ENCODE data around the gene PRR20C.
"Not testable (repeated sequence)": the region's sequence is repeated elsewhere in the genome, so short reads cannot be mapped to it uniquely, and the experiment has no call there.

Gene PRR20C

DNA sequence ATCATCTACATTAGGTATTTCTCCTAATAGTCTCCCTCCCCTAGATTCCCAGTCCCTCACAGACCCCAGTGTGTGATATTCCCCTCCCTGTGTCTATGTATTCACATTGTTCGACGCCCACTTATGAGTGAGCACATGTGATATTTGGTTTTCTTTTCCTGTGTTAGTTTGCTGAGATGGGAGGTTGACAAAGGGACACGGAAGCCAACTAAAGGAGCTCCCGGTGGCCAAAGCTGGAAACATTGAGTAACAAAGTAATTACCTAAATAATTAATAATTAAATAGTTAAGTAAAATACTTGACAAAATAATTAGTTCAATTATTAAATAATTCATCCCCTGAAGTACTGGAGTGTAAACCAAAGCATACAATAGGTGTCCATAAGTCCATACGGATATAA is 14.9 kb upstream of the PRR20C start:
- Mint-ChIP-seq H3K27me3 (ENCODE audit: low read depth) (no peaks in the 10 kb centered on the region), H3K4me1 (no peaks in the 10 kb centered on the region), H3K36me3 (ENCODE audit: low read depth) (no peaks in the 10 kb centered on the region), H3K27ac (no peak overlapping the region), H3K4me3 (no peak overlapping the region), H3K9me3 (no peaks in the 10 kb centered on the region)
- TF ChIP-seq CTCF (IDR thresholded peaks at IDR 0.05; ENCODE audit: unreplicated experiment in 3 of 3): no peak

DNA sequence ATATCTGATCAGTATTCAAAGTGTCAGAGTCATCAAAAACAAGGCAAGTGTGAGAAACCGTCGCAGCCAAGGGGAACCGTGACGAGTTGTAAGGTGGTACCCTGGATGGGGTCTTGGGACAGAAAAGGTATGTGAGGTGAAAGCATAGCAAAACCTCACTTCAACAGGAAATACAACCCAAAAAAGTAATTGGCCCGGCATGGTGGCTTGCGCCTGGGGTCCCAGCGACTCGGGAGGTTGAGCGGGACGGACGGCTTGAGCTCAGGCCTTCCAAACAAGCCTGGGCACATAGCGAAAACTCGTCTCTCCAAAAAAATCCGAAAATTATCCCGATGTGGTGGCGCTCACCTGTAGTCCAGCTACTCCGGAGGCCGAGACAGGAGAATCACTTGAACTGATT is 14.1 kb upstream of the PRR20C start:
- H3K9me3 Mint-ChIP-seq; H3K4me1 Mint-ChIP-seq; H3K27me3 Mint-ChIP-seq (ENCODE audit: low read depth); H3K36me3 Mint-ChIP-seq (ENCODE audit: low read depth); H3K4me3 Mint-ChIP-seq; H3K27ac Mint-ChIP-seq: not testable (repeated sequence)

DNA sequence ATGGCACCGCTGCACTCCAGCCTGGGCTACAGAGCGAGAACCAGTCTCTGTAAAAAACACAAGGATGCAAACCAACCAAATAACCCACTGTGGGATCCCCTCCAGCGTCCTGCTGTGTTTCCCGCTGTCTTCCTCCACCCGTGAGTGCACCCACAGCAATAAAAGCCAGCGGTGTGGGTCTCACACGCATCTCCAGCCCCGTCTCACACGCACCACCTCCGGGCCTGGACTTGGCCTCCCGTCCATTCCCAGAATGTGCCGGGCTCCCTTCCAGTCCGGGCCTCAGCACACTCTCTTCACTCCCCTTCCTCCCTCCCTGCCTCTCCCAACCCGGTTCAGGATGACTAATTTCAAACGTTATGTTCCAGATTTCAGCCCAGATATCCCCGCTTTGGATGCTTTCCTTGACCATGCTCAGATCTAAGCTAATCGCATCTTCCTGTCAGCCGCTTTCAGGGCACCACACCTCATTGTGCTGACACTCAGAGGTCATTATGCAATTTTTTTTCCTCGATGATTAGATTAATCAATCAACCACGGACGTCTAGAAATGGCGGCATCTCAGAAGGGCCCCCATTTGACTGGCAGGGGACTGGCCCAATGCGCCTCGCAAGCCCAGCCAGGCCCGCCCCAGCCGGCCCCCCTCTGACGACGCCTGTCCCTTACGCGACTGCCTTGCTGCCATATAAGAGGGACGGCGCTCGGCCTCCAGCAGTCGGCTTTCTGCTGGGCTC is 13.5 kb upstream of the PRR20C start, which contains the start of gene PRR20A:
TSS of gene PRR20A (plus strand) at position 684 of the 734 bp plus-strand sequence. CDS start 387 bp downstream, outside the sequence.
- not testable (repeated sequence) for H3K36me3 Mint-ChIP-seq (ENCODE audit: low read depth); H3K9me3 Mint-ChIP-seq; H3K4me3 Mint-ChIP-seq; H3K27me3 Mint-ChIP-seq (ENCODE audit: low read depth); H3K27ac Mint-ChIP-seq; H3K4me1 Mint-ChIP-seq

DNA sequence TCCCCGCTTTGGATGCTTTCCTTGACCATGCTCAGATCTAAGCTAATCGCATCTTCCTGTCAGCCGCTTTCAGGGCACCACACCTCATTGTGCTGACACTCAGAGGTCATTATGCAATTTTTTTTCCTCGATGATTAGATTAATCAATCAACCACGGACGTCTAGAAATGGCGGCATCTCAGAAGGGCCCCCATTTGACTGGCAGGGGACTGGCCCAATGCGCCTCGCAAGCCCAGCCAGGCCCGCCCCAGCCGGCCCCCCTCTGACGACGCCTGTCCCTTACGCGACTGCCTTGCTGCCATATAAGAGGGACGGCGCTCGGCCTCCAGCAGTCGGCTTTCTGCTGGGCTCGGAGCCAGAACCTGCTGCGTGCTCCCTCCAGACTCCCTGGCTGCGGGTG is 6.7 kb upstream of the PRR20C start, which contains the start of gene PRR20B:
TSS of gene PRR20B (plus strand) at position 301 of the 400 bp plus-strand sequence. CDS start 387 bp downstream, outside the sequence.
- H3K27me3 Mint-ChIP-seq (ENCODE audit: low read depth); H3K4me1 Mint-ChIP-seq; H3K27ac Mint-ChIP-seq; H3K9me3 Mint-ChIP-seq; H3K36me3 Mint-ChIP-seq (ENCODE audit: low read depth); H3K4me3 Mint-ChIP-seq: not testable (repeated sequence)

- H3K4me1 Mint-ChIP-seq; H3K27me3 Mint-ChIP-seq (ENCODE audit: low read depth); H3K9me3 Mint-ChIP-seq; H3K4me3 Mint-ChIP-seq; H3K36me3 Mint-ChIP-seq (ENCODE audit: low read depth); H3K27ac Mint-ChIP-seq: not testable (repeated sequence)
These were observed 5.8 kb upstream of the PRR20C start for GRCh38 chr13:57148106-57148505.

GRCh38 chr13:57160332-57160731 is 6.5 kb downstream of the PRR20C start, which contains the start of gene PRR20D:
Gene PRR20D, plus strand, starts transcription at chr13:57160632. Its CDS starts 387 bp downstream, at chr13:57161019.
- H3K27me3 Mint-ChIP-seq (ENCODE audit: low read depth); H3K27ac Mint-ChIP-seq; H3K36me3 Mint-ChIP-seq (ENCODE audit: low read depth); H3K9me3 Mint-ChIP-seq; H3K4me3 Mint-ChIP-seq; H3K4me1 Mint-ChIP-seq: not testable (repeated sequence)

- H3K4me1 Mint-ChIP-seq; H3K27ac Mint-ChIP-seq; H3K4me3 Mint-ChIP-seq; H3K9me3 Mint-ChIP-seq; H3K36me3 Mint-ChIP-seq (ENCODE audit: low read depth); H3K27me3 Mint-ChIP-seq (ENCODE audit: low read depth): not testable (repeated sequence)
These were observed 13.0 kb downstream of the PRR20C start, which contains the start of gene PRR20E for GRCh38 chr13:57166897-57167296. Gene PRR20E, plus strand, starts transcription at chr13:57167197. Its CDS starts 387 bp downstream, at chr13:57167584.

DNA sequence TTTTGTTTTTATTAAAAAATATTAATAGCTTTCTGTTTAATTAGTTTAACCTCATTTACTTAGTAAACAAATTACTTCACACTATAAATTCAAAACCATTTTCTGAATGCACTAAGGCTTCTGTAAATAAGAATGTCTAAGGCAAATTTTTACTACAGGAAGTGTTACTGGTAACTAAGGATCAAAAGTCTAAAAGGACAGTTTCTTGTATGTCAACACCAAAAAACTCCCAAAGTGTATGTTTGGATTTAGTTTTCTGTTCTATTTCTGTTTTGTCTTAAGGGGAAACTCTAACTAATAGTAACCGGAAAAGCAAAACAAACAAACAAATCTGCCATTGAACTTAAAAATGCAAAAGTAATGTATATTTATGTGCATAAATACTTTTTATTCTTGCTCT is 37.8 kb downstream of the PRR20C start:
- no peaks in the 10 kb centered on the region for H3K36me3 Mint-ChIP-seq (ENCODE audit: low read depth)
- no peak for TF ChIP-seq CTCF (IDR thresholded peaks at IDR 0.05; ENCODE audit: unreplicated experiment in 3 of 3)
- no peak overlapping the region for H3K27ac Mint-ChIP-seq
- H3K27me3 Mint-ChIP-seq (ENCODE audit: low read depth): no peaks in the 10 kb centered on the region
- H3K4me1 Mint-ChIP-seq: no peaks in the 10 kb centered on the region
- H3K4me3 Mint-ChIP-seq: no peak overlapping the region
- no peaks in the 10 kb centered on the region for H3K9me3 Mint-ChIP-seq

Measured in nephron (organoid).